Gastroesophageal sphincter (tissue), 3 donors: ENCODE data around the gene MYO5A.

Experiments used
- CTCF ChIP-seq, 4 experiments: fragments of 200-600 bp in 2 of 4; fragments of 450-650 bp in 2 of 4; sonication (generic) in 1 of 4; IDR thresholded peaks; one replicate each; pipeline ENCODE4 v1.5.1; 2017 to 2019; ENCODE audit warnings: antibody characterized with exemption in 4 of 4, mild to moderate bottlenecking in 2 of 4, moderate library complexity in 2 of 4
- POLR2A ChIP-seq, 2 donors: fragments of 450-650 bp; IDR thresholded peaks; one replicate each; pipeline ENCODE4 v1.6.1; 2017; ENCODE audit warnings: antibody characterized with exemption in 2 of 2, mild to moderate bottlenecking in 2 of 2, moderate library complexity in 1 of 2
- POLR2AphosphoS5 ChIP-seq: sonication (generic); formaldehyde crosslinking; IDR thresholded peaks from one replicate; pipeline ENCODE4 v1.6.1; 2017; ENCODE audit warnings: antibody characterized with exemption

- TF ChIP-seq POLR2AphosphoS5 (no peak), CTCF (IDR thresholded peaks at IDR 0.05) (no peak), POLR2A (IDR thresholded peaks at IDR 0.05) (no peak)
Measured at GRCh38 chr15:52440414-52440813, 88.3 kb downstream of the MYO5A start.
